Spleen (tissue), 7 donors: ENCODE data around the gene GDPD5.

Experiments
- CTCF ChIP-seq, 11 experiments: fragments of 200-600 bp in 7 of 11; fragments of 450-650 bp in 4 of 11; sonication (generic) in 4 of 11; IDR thresholded peaks in 8 of 11; conservative IDR thresholded peaks in 3 of 11; 1 replicate in 7 of 11; 2 replicates in 4 of 11; pipeline versions ENCODE4 v1.4.0 to v1.8.0; 2016 to 2021; ENCODE audit warnings: antibody characterized with exemption in 11 of 11, inconsistent platforms in 4 of 11, mild to moderate bottlenecking in 1 of 11
- POLR2AphosphoS5 ChIP-seq, 3 donors: sonication (generic); formaldehyde crosslinking; IDR thresholded peaks; one replicate each; pipeline ENCODE4 v1.5.1; 2017; ENCODE audit warnings: antibody characterized with exemption in 3 of 3
- donor health status: DM: no; HTN: no; CAD: no; lungs with moderate emphysema.
- donor health status: DM: no; HTN: no; CAD: no.
- donor health status: DM: no; HTN: no; CAD: no.

GRCh38 chr11:75568616-75569219 is 43.0 kb upstream of the GDPD5 start:
- TF ChIP-seq CTCF (IDR thresholded peaks at IDR 0.05 in 8 of 11, conservative IDR thresholded peaks at IDR 0.05 in 3 of 11): no peak
- no peak for TF ChIP-seq POLR2AphosphoS5 (IDR thresholded peaks at IDR 0.05)
